CD8-positive, alpha-beta memory T cell (primary cell): ENCODE results near the gene RBM20. TPM values are rescaled to one million over a fixed set of nuclear protein-coding genes. Genes with fewer than 3 reads are reported as not detected.
A peak's percentile ranks its signal among the peaks of the same experiment; 100 is the strongest.

Source experiments
- CTCF ChIA-PET: fragments of 350-600 bp; sonication (Branson Sonifier 250); formaldehyde crosslinking; loops from one replicate; lab custom pipeline; 2021; ENCODE audit warnings: antibody characterized with exemption; lab: Charles Lee
- POLR2A ChIA-PET: fragments of 350-600 bp; sonication (Branson Sonifier 250); formaldehyde crosslinking; loops from one replicate; lab custom pipeline; 2021; ENCODE audit warnings: antibody characterized with exemption; lab: Charles Lee
- DNase-seq, 5 donors: peaks; one replicate each; pipeline versions ENCODE4 v3.0.0 to v3.0.0-alpha.2; 2020 to 2022; ENCODE audit warnings: mixed read lengths in 1 of 5
- H3K27ac ChIP-seq: one replicate; pipeline ENCODE4 v1.7.0; 2013; ENCODE audit warnings: low read depth, mild to moderate bottlenecking, low read length, moderate library complexity
- H3K27me3 ChIP-seq: 2 replicates; pipeline ENCODE4 v1.7.0; 2013; ENCODE audit warnings: low read length, mild to moderate bottlenecking; ENCODE audit not compliant: insufficient read depth, poor library complexity, severe bottlenecking
- H3K36me3 ChIP-seq: 2 replicates; pipeline ENCODE4 v1.7.0; 2013; ENCODE audit warnings: mild to moderate bottlenecking, low read length, moderate library complexity; ENCODE audit not compliant: insufficient read depth
- H3K4me1 ChIP-seq: 2 replicates; pipeline ENCODE4 v1.7.0; 2013; ENCODE audit warnings: mild to moderate bottlenecking, low read length, moderate library complexity; ENCODE audit not compliant: insufficient read depth
- H3K4me3 ChIP-seq: 2 replicates; pipeline ENCODE4 v1.7.0; 2013; ENCODE audit warnings: mild to moderate bottlenecking, low read length
- H3K9me3 ChIP-seq: 2 replicates; pipeline ENCODE4 v1.7.0; 2013; ENCODE audit warnings: mild to moderate bottlenecking, low read length
- H3K27ac Mint-ChIP-seq, 8 donors: one replicate each; pipeline ENCODE4 v1.8.0; 2020 to 2021; ENCODE audit warnings: mixed read lengths in 8 of 8, mild to moderate bottlenecking in 6 of 8, inconsistent platforms in 3 of 8, moderate library complexity in 3 of 8
- H3K27me3 Mint-ChIP-seq, 2 donors: one replicate each; pipeline ENCODE4 v1.8.0; 2020 to 2021; ENCODE audit warnings: mixed read lengths in 2 of 2, mild to moderate bottlenecking in 1 of 2, moderate library complexity in 1 of 2
- H3K36me3 Mint-ChIP-seq, 3 donors: one replicate each; pipeline ENCODE4 v1.8.0; 2020 to 2021; ENCODE audit warnings: mixed read lengths in 3 of 3, inconsistent platforms in 1 of 3, mild to moderate bottlenecking in 1 of 3
- H3K4me1 Mint-ChIP-seq, 3 donors: one replicate each; pipeline ENCODE4 v1.8.0; 2020 to 2021; ENCODE audit warnings: mixed read lengths in 3 of 3, inconsistent platforms in 1 of 3, mild to moderate bottlenecking in 1 of 3
- H3K4me3 Mint-ChIP-seq, 7 donors: one replicate each; pipeline ENCODE4 v1.8.0; 2020 to 2021; ENCODE audit warnings: mixed read lengths in 7 of 7, mild to moderate bottlenecking in 6 of 7, moderate library complexity in 4 of 7, inconsistent platforms in 2 of 7
- H3K9me3 Mint-ChIP-seq, 5 donors: one replicate each; pipeline ENCODE4 v1.8.0; 2020 to 2022; ENCODE audit warnings: mixed read lengths in 5 of 5, mild to moderate bottlenecking in 3 of 5, moderate library complexity in 2 of 5, inconsistent platforms in 1 of 5
- polyA plus RNA-seq: library from polyadenylated mRNA; unstranded; fragments of 300-500 nt; fragmentation: Illumina TruSeq; gene quantifications from one replicate; pipeline ENCODE4 v1.2.3, GENCODE V29; 2021
- total RNA-seq, 2 experiments: library from RNA; stranded (reverse); gene quantifications; one replicate each; pipeline ENCODE4 v1.2.3, GENCODE V29; 2021

Gene RBM20
- total and polyA plus RNA-seq, 3 experiments from 2014 or later: 0.07 to 0.09 TPM; not detected in 1

GRCh38 chr10:110746969-110747608 is 103.0 kb downstream of the RBM20 start:
- peaks cover 55% of the 10 kb centered on the region for H3K4me1 ChIP-seq
- no peaks in the 10 kb centered on the region for H3K36me3 ChIP-seq
- POLR2A ChIA-PET: no interaction called here
- no peak for DNase-seq
- Mint-ChIP-seq H3K4me1 (peaks cover 29 to 51% (median 48%) of the 10 kb centered on the region in 3 donors), H3K27ac (peak overlapping the region in 5 of 8 donors; percentile 3 to 82 (median 47)), H3K9me3 (peaks cover 0 to 5% (median 4%) of the 10 kb centered on the region in 5 donors), H3K36me3 (no peaks in the 10 kb centered on the region), H3K27me3 (no peaks in the 10 kb centered on the region), H3K4me3 (peak overlapping the region in 3 of 7 donors; percentile 16 to 70 (median 33))
- no peak overlapping the region for H3K4me3 ChIP-seq
- CTCF ChIA-PET: interaction anchor here (0.7 to 2.5 kb wide), 15 partner anchors 9 to 1390 kb away, joined by 3 to 19 read pairs (median 4); no protein-coding TSS in a partner anchor
- H3K9me3 ChIP-seq: no peaks in the 10 kb centered on the region
- H3K27me3 ChIP-seq: no peaks in the 10 kb centered on the region
- no peak overlapping the region for H3K27ac ChIP-seq

GRCh38 chr10:110747609-110748464 is 103.7 kb downstream of the RBM20 start:
- POLR2A ChIA-PET: no interaction called here
- no peaks in the 10 kb centered on the region for H3K36me3 ChIP-seq
- CTCF ChIA-PET: interaction anchor here (1.6 kb wide), 1 partner anchor 146 kb away, joined by 7 read pairs; no protein-coding TSS in a partner anchor
- no peak overlapping the region for H3K4me3 ChIP-seq
- no peak for DNase-seq
- Mint-ChIP-seq H3K4me1 (peaks cover 29 to 47% (median 44%) of the 10 kb centered on the region in 3 donors), H3K36me3 (no peaks in the 10 kb centered on the region), H3K27me3 (no peaks in the 10 kb centered on the region), H3K9me3 (peaks cover 0 to 5% (median 4%) of the 10 kb centered on the region in 5 donors), H3K27ac (peak overlapping the region in 7 of 8 donors; percentile 14 to 91 (median 68)), H3K4me3 (peak overlapping the region in 2 of 7 donors; percentile 16 to 70)
- peaks cover 49% of the 10 kb centered on the region for H3K4me1 ChIP-seq
- H3K27ac ChIP-seq: no peak overlapping the region
- no peaks in the 10 kb centered on the region for H3K27me3 ChIP-seq
- H3K9me3 ChIP-seq: no peaks in the 10 kb centered on the region

- Mint-ChIP-seq H3K36me3 (no peaks in the 10 kb centered on the region), H3K27ac (peak overlapping the region in 2 of 8 donors; percentile 21 to 35), H3K27me3 (no peaks in the 10 kb centered on the region), H3K9me3 (peaks cover 0 to 5% (median 4%) of the 10 kb centered on the region in 5 donors), H3K4me3 (no peak overlapping the region), H3K4me1 (peaks cover 29 to 47% (median 44%) of the 10 kb centered on the region in 3 donors)
- Histone ChIP-seq H3K36me3 (no peaks in the 10 kb centered on the region), H3K27me3 (no peaks in the 10 kb centered on the region), H3K9me3 (no peaks in the 10 kb centered on the region), H3K4me1 (peaks cover 43% of the 10 kb centered on the region), H3K4me3 (no peak overlapping the region), H3K27ac (no peak overlapping the region)
- ChIA-PET CTCF (interaction anchor here (1.6 kb wide), 1 partner anchor 145 kb away, joined by 7 read pairs; no protein-coding TSS in a partner anchor), POLR2A (no interaction called here)
- no peak for DNase-seq
Measured at GRCh38 chr10:110748970-110749369, 104.8 kb downstream of the RBM20 start.

- CTCF ChIA-PET: no interaction called here
- Mint-ChIP-seq H3K9me3 (peaks cover 0 to 5% (median 4%) of the 10 kb centered on the region in 5 donors), H3K4me1 (peaks cover 32 to 55% (median 52%) of the 10 kb centered on the region in 3 donors), H3K27ac (peak overlapping the region; percentile 24 to 85 (median 70)), H3K4me3 (peak overlapping the region in 1 of 7 donors; percentile 3), H3K27me3 (no peaks in the 10 kb centered on the region), H3K36me3 (no peaks in the 10 kb centered on the region)
- Histone ChIP-seq H3K27ac (no peak overlapping the region), H3K9me3 (no peaks in the 10 kb centered on the region), H3K4me1 (peaks cover 38% of the 10 kb centered on the region), H3K27me3 (no peaks in the 10 kb centered on the region), H3K36me3 (no peaks in the 10 kb centered on the region), H3K4me3 (no peak overlapping the region)
- POLR2A ChIA-PET: no interaction called here
- DNase-seq: peak in 2 of 5 donors; percentile 7 to 50
Measured at GRCh38 chr10:110750931-110751330, 106.8 kb downstream of the RBM20 start.

GRCh38 chr10:110751850-110752249 is 107.7 kb downstream of the RBM20 start:
- H3K27me3 Mint-ChIP-seq: no peaks in the 10 kb centered on the region
- Histone ChIP-seq H3K36me3 (no peaks in the 10 kb centered on the region), H3K4me1 (peaks cover 32% of the 10 kb centered on the region), H3K4me3 (no peak overlapping the region), H3K27me3 (no peaks in the 10 kb centered on the region), H3K9me3 (no peaks in the 10 kb centered on the region), H3K27ac (no peak overlapping the region)
- peak overlapping the region in 1 of 7 donors; percentile 32 for H3K4me3 Mint-ChIP-seq
- H3K4me1 Mint-ChIP-seq: peaks cover 27 to 50% (median 45%) of the 10 kb centered on the region in 3 donors
- DNase-seq: no peak
- H3K9me3 Mint-ChIP-seq: peaks cover 0 to 5% (median 4%) of the 10 kb centered on the region in 5 donors
- peak overlapping the region in 6 of 8 donors; percentile 1 to 85 (median 28) for H3K27ac Mint-ChIP-seq
- CTCF ChIA-PET: no interaction called here
- no peaks in the 10 kb centered on the region for H3K36me3 Mint-ChIP-seq
- POLR2A ChIA-PET: no interaction called here

- H3K27ac Mint-ChIP-seq: peak overlapping the region in 1 of 8 donors; percentile 74
- no peaks in the 10 kb centered on the region for H3K36me3 Mint-ChIP-seq
- Histone ChIP-seq H3K27me3 (no peaks in the 10 kb centered on the region), H3K4me3 (no peak overlapping the region), H3K27ac (no peak overlapping the region), H3K36me3 (no peaks in the 10 kb centered on the region), H3K4me1 (peaks cover 21% of the 10 kb centered on the region), H3K9me3 (no peaks in the 10 kb centered on the region)
- peaks cover 16 to 36% (median 29%) of the 10 kb centered on the region in 3 donors for H3K4me1 Mint-ChIP-seq
- peaks cover 0 to 5% (median 4%) of the 10 kb centered on the region in 5 donors for H3K9me3 Mint-ChIP-seq
- POLR2A ChIA-PET: no interaction called here
- no peaks in the 10 kb centered on the region for H3K27me3 Mint-ChIP-seq
- CTCF ChIA-PET: no interaction called here
- DNase-seq: no peak
- H3K4me3 Mint-ChIP-seq: no peak overlapping the region
Measured at GRCh38 chr10:110753462-110753861, 109.3 kb downstream of the RBM20 start.

- H3K27me3 ChIP-seq: no peaks in the 10 kb centered on the region
- no peak overlapping the region for H3K4me3 ChIP-seq
- no peaks in the 10 kb centered on the region for H3K9me3 ChIP-seq
- no peak overlapping the region for H3K27ac ChIP-seq
- peaks cover 21% of the 10 kb centered on the region for H3K4me1 ChIP-seq
- no peak for DNase-seq
- peaks cover 0 to 3% of the 10 kb centered on the region in 2 donors for H3K27me3 Mint-ChIP-seq
- H3K9me3 Mint-ChIP-seq: peaks cover 0 to 3% (median 0%) of the 10 kb centered on the region in 5 donors
- no peaks in the 10 kb centered on the region for H3K36me3 Mint-ChIP-seq
- peak overlapping the region in 3 of 8 donors; percentile 2 to 72 (median 14) for H3K27ac Mint-ChIP-seq
- CTCF ChIA-PET: no interaction called here
- no peaks in the 10 kb centered on the region for H3K36me3 ChIP-seq
- peak overlapping the region in 1 of 7 donors; percentile 28 for H3K4me3 Mint-ChIP-seq
- H3K4me1 Mint-ChIP-seq: peaks cover 16 to 36% (median 27%) of the 10 kb centered on the region in 3 donors
- POLR2A ChIA-PET: no interaction called here
Measured at GRCh38 chr10:110754375-110755105, 110.4 kb downstream of the RBM20 start.
